GM18526 (cell line): ENCODE data around the gene ASTN2.

Source experiments
- POLR2A ChIP-seq: IDR thresholded peaks from 3 replicates; pipeline ENCODE4 v1.6.1; 2011; ENCODE audit not compliant: insufficient read length; ENCODE audit errors: extremely low read depth

ASTN2 gene

GRCh38 chr9:117116084-117116483 lies 298.8 kb downstream of the ASTN2 start:
- TF ChIP-seq POLR2A: no peak

GRCh38 chr9:117114768-117115167 lies 300.1 kb downstream of the ASTN2 start:
- TF ChIP-seq POLR2A: no peak

- no peak for TF ChIP-seq POLR2A
Observed at GRCh38 chr9:117104716-117105495, 310.0 kb downstream of the ASTN2 start.

GRCh38 chr9:117104206-117104605 lies 310.7 kb downstream of the ASTN2 start:
- TF ChIP-seq POLR2A: no peak

- TF ChIP-seq POLR2A: no peak
Observed at GRCh38 chr9:117103438-117104110, 311.3 kb downstream of the ASTN2 start.

- no peak for TF ChIP-seq POLR2A
Observed at GRCh38 chr9:117101008-117101407, 313.8 kb downstream of the ASTN2 start.

- no peak for TF ChIP-seq POLR2A
Observed at GRCh38 chr9:117098331-117098730, 316.5 kb downstream of the ASTN2 start.

GRCh38 chr9:117097761-117098160 lies 317.1 kb downstream of the ASTN2 start:
- no peak for TF ChIP-seq POLR2A

- no peak for TF ChIP-seq POLR2A
Observed at GRCh38 chr9:117096138-117096537, 318.7 kb downstream of the ASTN2 start.

GRCh38 chr9:117095081-117095480 lies 319.8 kb downstream of the ASTN2 start:
- no peak for TF ChIP-seq POLR2A

- no peak for TF ChIP-seq POLR2A
Observed at GRCh38 chr9:117093891-117094844, 320.7 kb downstream of the ASTN2 start.

GRCh38 chr9:117092582-117092981 lies 322.3 kb downstream of the ASTN2 start:
- no peak for TF ChIP-seq POLR2A

GRCh38 chr9:117091529-117091928 lies 323.3 kb downstream of the ASTN2 start:
- TF ChIP-seq POLR2A: no peak

GRCh38 chr9:117088786-117089185 lies 326.1 kb downstream of the ASTN2 start:
- no peak for TF ChIP-seq POLR2A

GRCh38 chr9:117088140-117088539 lies 326.7 kb downstream of the ASTN2 start:
- TF ChIP-seq POLR2A: no peak
